H1 (cell line): ENCODE measurements around the gene LRRC4. TPM values are rescaled to one million over a fixed set of nuclear protein-coding genes. Genes with fewer than 3 reads are reported as not detected.

Source experiments
- CTCF ChIA-PET: fragments of 300-600 bp; sonication (Branson Sonifier 250); formaldehyde crosslinking; loops from one replicate; lab custom pipeline; 2021; ENCODE audit not compliant: partially characterized antibody; lab: Charles Lee
- POLR2A ChIA-PET: fragments of 300-600 bp; sonication (Branson Sonifier 250); formaldehyde crosslinking; loops from one replicate; lab custom pipeline; 2021; ENCODE audit warnings: inconsistent platforms; ENCODE audit not compliant: partially characterized antibody; lab: Charles Lee
- DNase-seq, 2 experiments: peaks; one replicate each; pipeline versions ENCODE4 v3.0.0 to v3.0.0-alpha.2; 2010 to 2022; ENCODE audit warnings: low spot score in 2 of 2, low read depth in 1 of 2, mixed read lengths in 1 of 2
- FAIRE-seq: peaks from 2 replicates; lab custom pipeline; 2011; peaks lifted over from hg19 to GRCh38; lab: Jason Lieb, UNC
- H2AFZ ChIP-seq: 2 replicates; pipeline ENCODE4 v1.8.1; 2012; ENCODE audit warnings: low read length, inconsistent platforms
- H2AK5ac ChIP-seq: 2 replicates; pipeline ENCODE4 v1.6.1; 2013; ENCODE audit warnings: low read depth, low read length
- H2BK120ac ChIP-seq: replicated peaks from 2 replicates; pipeline ENCODE3; 2013; ENCODE audit warnings: low read depth, low read length, inconsistent platforms
- H2BK12ac ChIP-seq: 2 replicates; pipeline ENCODE4 v1.6.1; 2013; ENCODE audit warnings: low read depth, low read length
- H2BK15ac ChIP-seq: 2 replicates; pipeline ENCODE4 v1.6.1; 2013; ENCODE audit warnings: low read length
- H2BK20ac ChIP-seq: 2 replicates; pipeline ENCODE4 v1.6.1; 2013; ENCODE audit warnings: low read length
- H2BK5ac ChIP-seq: 2 replicates; pipeline ENCODE4 v1.6.1; 2013; ENCODE audit warnings: low read depth, low read length
- H3K14ac ChIP-seq: 2 replicates; pipeline ENCODE4 v1.6.1; 2013; ENCODE audit warnings: inconsistent platforms; ENCODE audit not compliant: insufficient read length
- H3K18ac ChIP-seq: 2 replicates; pipeline ENCODE4 v1.6.1; 2013; ENCODE audit warnings: low read length; ENCODE audit errors: extremely low read depth
- H3K23ac ChIP-seq: 2 replicates; pipeline ENCODE4 v1.6.1; 2013; ENCODE audit warnings: inconsistent platforms; ENCODE audit not compliant: insufficient read length
- H3K23me2 ChIP-seq: 2 replicates; pipeline ENCODE4 v1.6.1; 2013; ENCODE audit warnings: low read depth, low read length
- H3K27ac ChIP-seq: 2 replicates; pipeline ENCODE4 v1.6.1; 2011; ENCODE audit warnings: low read depth, low read length, inconsistent platforms
- H3K27me3 ChIP-seq, 4 experiments: replicated peaks in 1 of 4; 1 replicate in 1 of 4; 2 replicates in 3 of 4; pipeline versions ENCODE4 v1.6.1 to v1.8.1; 2011 to 2013; ENCODE audit warnings: low read length in 3 of 4, mild to moderate bottlenecking in 3 of 4, inconsistent platforms in 2 of 4, mixed read lengths in 2 of 4, moderate library complexity in 1 of 4; ENCODE audit not compliant: control insufficient read depth in 3 of 4, insufficient read depth in 3 of 4; ENCODE audit errors: extremely low read depth in 1 of 4
- H3K36me3 ChIP-seq, 4 experiments: 2 replicates each; pipeline versions ENCODE4 v1.6.1 to v1.8.1; 2011 to 2013; ENCODE audit warnings: mild to moderate bottlenecking in 4 of 4, low read length in 3 of 4, moderate library complexity in 2 of 4, control low read depth in 1 of 4, inconsistent platforms in 1 of 4; ENCODE audit not compliant: insufficient read depth in 4 of 4, control insufficient read depth in 2 of 4
- H3K4ac ChIP-seq: replicated peaks from 2 replicates; pipeline ENCODE3; 2013; ENCODE audit warnings: low read length, low read depth, mixed read lengths, inconsistent platforms; ENCODE audit not compliant: insufficient read length
- H3K4me1 ChIP-seq, 4 experiments: replicated peaks in 1 of 4; 1 replicate in 1 of 4; 2 replicates in 3 of 4; pipeline versions ENCODE4 v1.6.1 to v1.8.1; 2011 to 2013; ENCODE audit warnings: low read length in 3 of 4, inconsistent platforms in 2 of 4, mixed read lengths in 1 of 4; ENCODE audit not compliant: insufficient read depth in 4 of 4, control insufficient read depth in 3 of 4
- H3K4me2 ChIP-seq, 2 experiments: 2 replicates each; pipeline versions ENCODE4 v1.6.1 to v1.8.1; 2011 to 2013; ENCODE audit warnings: low read depth in 2 of 2, low read length in 2 of 2, control low read depth in 1 of 2, inconsistent platforms in 1 of 2, mild to moderate bottlenecking in 1 of 2; ENCODE audit not compliant: insufficient read depth in 1 of 2
- H3K4me3 ChIP-seq, 4 experiments: fragments of 200-600, 300-600 bp in 1 of 4; sonication (generic), shearing (Covaris generic), sonication (Bioruptor Twin) in 1 of 4; 2 replicates each; pipeline versions ENCODE4 v1.5.1 to v1.8.1; 2011 to 2016; ENCODE audit warnings: low read length in 4 of 4, low read depth in 3 of 4, control low read depth in 2 of 4, inconsistent platforms in 2 of 4, mild to moderate bottlenecking in 2 of 4, mixed read lengths in 1 of 4, moderate library complexity in 1 of 4; ENCODE audit not compliant: insufficient read depth in 2 of 4; ENCODE audit errors: extremely low read depth in 1 of 4
- H3K56ac ChIP-seq: replicated peaks from 2 replicates; pipeline ENCODE3; 2013; ENCODE audit warnings: low read depth, mild to moderate bottlenecking, mixed read lengths, low read length, inconsistent platforms; ENCODE audit not compliant: insufficient read length
- H3K79me1 ChIP-seq: 2 replicates; pipeline ENCODE4 v1.6.1; 2013; ENCODE audit warnings: low read depth, low read length, control low read depth
- H3K79me2 ChIP-seq, 2 experiments: 2 replicates each; pipeline versions ENCODE4 v1.6.1 to v1.8.1; 2012 to 2013; ENCODE audit warnings: low read length in 2 of 2, mild to moderate bottlenecking in 2 of 2, inconsistent platforms in 1 of 2; ENCODE audit not compliant: insufficient read depth in 2 of 2, control insufficient read depth in 1 of 2
- H3K9ac ChIP-seq, 4 experiments: replicated peaks in 1 of 4; 1 replicate in 1 of 4; 2 replicates in 3 of 4; pipeline versions ENCODE4 v1.6.1 to v1.8.1; 2011 to 2013; ENCODE audit warnings: low read depth in 3 of 4, low read length in 3 of 4, control low read depth in 2 of 4, mild to moderate bottlenecking in 2 of 4, moderate library complexity in 2 of 4, inconsistent platforms in 1 of 4; ENCODE audit errors: extremely low read depth in 1 of 4
- H3K9me3 ChIP-seq, 2 experiments: 2 replicates each; pipeline versions ENCODE4 v1.6.1 to v1.8.1; 2012 to 2013; ENCODE audit warnings: mild to moderate bottlenecking in 2 of 2, moderate library complexity in 2 of 2, control low read depth in 1 of 2, inconsistent platforms in 1 of 2, low read depth in 1 of 2, low read length in 1 of 2, mixed read lengths in 1 of 2; ENCODE audit not compliant: insufficient read depth in 2 of 2
- H4K20me1 ChIP-seq, 2 experiments: replicated peaks in 1 of 2; 2 replicates each; pipeline versions ENCODE3 to v1.8.1; 2011 to 2013; ENCODE audit warnings: inconsistent platforms in 2 of 2, low read length in 2 of 2, mild to moderate bottlenecking in 1 of 2; ENCODE audit not compliant: insufficient read depth in 2 of 2, control insufficient read depth in 1 of 2
- H4K5ac ChIP-seq: 2 replicates; pipeline ENCODE4 v1.6.1; 2013; ENCODE audit warnings: low read length, low read depth, mixed read lengths, inconsistent platforms; ENCODE audit not compliant: insufficient read length
- H4K8ac ChIP-seq: 2 replicates; pipeline ENCODE4 v1.8.0; 2013; ENCODE audit warnings: mild to moderate bottlenecking, moderate library complexity, low read length, inconsistent platforms; ENCODE audit not compliant: insufficient read depth; ENCODE audit errors: extremely low read depth
- H4K91ac ChIP-seq: replicated peaks from 2 replicates; pipeline ENCODE3; 2013; ENCODE audit warnings: low read length, mixed read lengths, inconsistent platforms; ENCODE audit not compliant: insufficient read length
- KDM4A ChIP-seq: IDR thresholded peaks from one replicate; pipeline ENCODE4 v1.7.1; 2012; ENCODE audit warnings: low read depth, mild to moderate bottlenecking, moderate library complexity, low read length, inconsistent platforms; ENCODE audit not compliant: severe bottlenecking
- MAFK ChIP-seq: IDR thresholded peaks from 2 replicates; pipeline ENCODE4 v1.6.1; 2012; ENCODE audit warnings: low read depth, mild to moderate bottlenecking, improper control_type of control experiment, low read length
- POLR2AphosphoS5 ChIP-seq: IDR thresholded peaks from 2 replicates; pipeline ENCODE4 v1.6.1; 2011; ENCODE audit warnings: low read depth, low read length
- SP2 ChIP-seq: IDR thresholded peaks from 2 replicates; pipeline ENCODE4 v1.6.1; 2012; ENCODE audit warnings: mild to moderate bottlenecking, low read length, inconsistent platforms
- WGBS, 2 experiments: shearing (Covaris generic) in 1 of 2; methylation state at CpG; one replicate each; pipeline versions ENCODE4 v1.1.6 to v1.1.7; 2013 to 2015; ENCODE audit warnings: low lambda C conversion rate in 2 of 2, mixed read lengths in 2 of 2, inconsistent platforms in 1 of 2, low coverage in 1 of 2, missing lambda C conversion rate in 1 of 2; ENCODE audit not compliant: insufficient replicate concordance in 2 of 2, insufficient coverage in 1 of 2, insufficient read length in 1 of 2; ENCODE audit errors: extremely low coverage in 1 of 2, missing lambda C conversion rate in 1 of 2; 5-methylcytosine and 5-hydroxymethylcytosine counted together
- polyA plus RNA-seq, 7 experiments: library from polyadenylated mRNA; depleted of rRNA in 3 of 7; stranded (reverse) in 5 of 7; unstranded in 2 of 7; fragments of >200 nt in 5 of 7; fragments of 200-250 nt in 2 of 7; gene quantifications; 1 replicate in 5 of 7; 2 replicates in 1 of 7; 4 replicates in 1 of 7; pipeline versions ENCODE4 v1.2.1 to v1.2.3, GENCODE V29; 2011 to 2013; ENCODE audit warnings: missing spikeins in 2 of 7, mixed read lengths in 2 of 7
- total RNA-seq: library from RNA; stranded (reverse); fragmentation: NEBNext Ultra II Directional; extraction: Animal tissue kit (Norgen Biotek cat#: 25700); gene quantifications from 2 replicates; pipeline ENCODE4 v1.2.1, GENCODE V29; 2021

LRRC4 gene
- total and polyA plus RNA-seq, 2 of the 8 experiments (the other 6 are each of a cell fraction or from before 2014, with no cell fraction given) = 13.4 to 16.4 TPM

- H4K91ac ChIP-seq = no peak overlapping the region
- H3K36me3 ChIP-seq = no peaks in the 10 kb centered on the region
- no peak overlapping the region for H3K4me2 ChIP-seq
- no peak overlapping the region for H3K4me3 ChIP-seq
- peaks cover 2% of the 10 kb centered on the region for H3K23me2 ChIP-seq
- no peak overlapping the region for H3K9ac ChIP-seq
- DNase-seq (no peak), FAIRE-seq (no peak)
- H3K23ac ChIP-seq = no peak overlapping the region
- H3K79me1 ChIP-seq = no peaks in the 10 kb centered on the region; the same call in none of the 2 replicates
- peaks cover 8 to 20% (median 14%) of the 10 kb centered on the region in 4 experiments; a peak in 5 of 7 replicates for H3K4me1 ChIP-seq
- no peaks in the 10 kb centered on the region for H3K9me3 ChIP-seq
- no peak overlapping the region for H2BK20ac ChIP-seq
- no peak overlapping the region for H2BK15ac ChIP-seq
- peaks cover 0 to 3% of the 10 kb centered on the region in 2 experiments for H4K20me1 ChIP-seq
- peaks cover 0 to 4% of the 10 kb centered on the region in 2 experiments; a peak in 1 of 4 replicates for H3K79me2 ChIP-seq
- no peak overlapping the region for H2AFZ ChIP-seq
- TF ChIP-seq SP2 = no peak
- no peak for TF ChIP-seq KDM4A
- TF ChIP-seq POLR2AphosphoS5 = no peak
- TF ChIP-seq MAFK = no peak
- no peak overlapping the region for H3K18ac ChIP-seq
- H2AK5ac ChIP-seq = no peak overlapping the region
- H2BK5ac ChIP-seq = no peak overlapping the region
- H3K27me3 ChIP-seq = no peaks in the 10 kb centered on the region
- H4K8ac ChIP-seq = no peak overlapping the region
- 88% methylated on average over 5 of the region's 5 CpGs; no CpG with 5 or more reads in 1 of the 2 experiments for WGBS, 2 experiments
- no peak overlapping the region for H2BK120ac ChIP-seq
- CTCF ChIA-PET = interaction anchor here (0.5 to 4.5 kb wide), 7 partner anchors 10 to 345 kb away, joined by 3 to 26 read pairs (median 5); no protein-coding TSS in a partner anchor
- H4K5ac ChIP-seq = no peak overlapping the region
- no peak overlapping the region for H3K56ac ChIP-seq
- no peak overlapping the region for H2BK12ac ChIP-seq
- no peak overlapping the region for H3K4ac ChIP-seq
- H3K27ac ChIP-seq = no peak overlapping the region
- H3K14ac ChIP-seq = no peak overlapping the region
- POLR2A ChIA-PET = no interaction called here
These were observed 47.4 kb downstream of the LRRC4 start for GRCh38 chr7:127983804-127984332.
